Retinal pigment epithelial cell (primary cell): ENCODE measurements around the gene RGL1.

Source experiments
- DNase-seq: peaks from one replicate; pipeline ENCODE4 v3.0.0-alpha.2; 2010; ENCODE audit warnings: low read depth
- H3K4me3 ChIP-seq: 2 replicates; pipeline ENCODE4 v1.5.1; 2011; ENCODE audit warnings: mild to moderate bottlenecking, low read length, control low read depth, moderate library complexity
- CTCF ChIP-seq: conservative IDR thresholded peaks from 2 replicates; pipeline ENCODE4 v1.5.1; 2011; ENCODE audit warnings: low read depth, low read length, control low read depth, inconsistent platforms

RGL1 gene

GRCh38 chr1:183859831-183860230 is 54.9 kb downstream of the RGL1 start:
- DNase-seq: no peak
- H3K4me3 ChIP-seq: no peak overlapping the region
- TF ChIP-seq CTCF: no peak

DNA sequence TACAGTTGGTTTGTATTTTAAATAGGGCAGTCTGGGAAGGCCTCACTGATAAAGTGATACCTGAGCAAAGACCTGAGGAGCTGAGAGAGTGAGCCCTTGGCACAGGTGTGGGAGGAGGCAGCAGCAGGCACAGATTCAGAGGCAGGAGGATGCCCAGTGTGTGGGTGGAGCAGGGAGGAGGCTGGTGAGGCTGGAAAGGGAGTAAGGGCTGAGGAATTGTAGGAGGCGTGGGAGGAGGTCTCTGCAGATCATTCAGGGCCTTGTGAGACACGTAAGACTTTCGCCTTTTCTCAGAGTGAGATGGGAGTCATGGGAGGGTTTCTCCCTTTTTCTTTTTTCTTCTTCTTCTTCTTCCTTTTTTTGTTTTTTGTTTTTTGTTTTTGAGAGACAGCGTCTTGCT is 58.0 kb downstream of the RGL1 start:
- no peak for DNase-seq
- no peak for TF ChIP-seq CTCF
- H3K4me3 ChIP-seq: no peak overlapping the region

- TF ChIP-seq CTCF: no peak
Measured at GRCh38 chr1:183863852-183864251, 58.9 kb downstream of the RGL1 start.

GRCh38 chr1:183864611-183865010 is 59.7 kb downstream of the RGL1 start:
- no peak overlapping the region for H3K4me3 ChIP-seq
- TF ChIP-seq CTCF: no peak
- DNase-seq: no peak

More at GRCh38 chr1:183863852-183864251, 58.9 kb downstream of the RGL1 start:
- no peak overlapping the region for H3K4me3 ChIP-seq
- DNase-seq: no peak

DNA sequence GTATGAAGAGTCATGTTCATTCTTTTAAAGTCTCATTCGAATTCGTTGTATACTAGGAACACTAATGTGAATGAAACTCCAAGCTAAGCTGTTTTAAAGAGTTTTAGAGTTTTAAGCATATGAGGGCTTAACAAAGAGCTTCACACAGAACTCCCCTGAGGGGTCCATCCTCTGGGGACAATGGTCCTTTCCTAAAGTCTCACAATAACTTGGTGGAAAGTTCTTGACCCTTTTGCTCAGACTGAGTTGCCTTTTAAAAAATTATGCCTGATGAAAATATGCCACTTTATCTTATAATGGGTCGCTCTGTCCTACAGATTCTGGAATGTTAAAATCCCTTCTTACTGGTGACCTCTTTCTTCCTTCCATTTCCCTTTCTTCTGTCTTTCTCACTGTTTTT is 64.3 kb downstream of the RGL1 start:
- no peak for TF ChIP-seq CTCF
- DNase-seq: no peak
- H3K4me3 ChIP-seq: no peak overlapping the region

GRCh38 chr1:183869664-183870063 is 64.7 kb downstream of the RGL1 start:
- no peak overlapping the region for H3K4me3 ChIP-seq
- TF ChIP-seq CTCF: no peak
- no peak for DNase-seq

DNA sequence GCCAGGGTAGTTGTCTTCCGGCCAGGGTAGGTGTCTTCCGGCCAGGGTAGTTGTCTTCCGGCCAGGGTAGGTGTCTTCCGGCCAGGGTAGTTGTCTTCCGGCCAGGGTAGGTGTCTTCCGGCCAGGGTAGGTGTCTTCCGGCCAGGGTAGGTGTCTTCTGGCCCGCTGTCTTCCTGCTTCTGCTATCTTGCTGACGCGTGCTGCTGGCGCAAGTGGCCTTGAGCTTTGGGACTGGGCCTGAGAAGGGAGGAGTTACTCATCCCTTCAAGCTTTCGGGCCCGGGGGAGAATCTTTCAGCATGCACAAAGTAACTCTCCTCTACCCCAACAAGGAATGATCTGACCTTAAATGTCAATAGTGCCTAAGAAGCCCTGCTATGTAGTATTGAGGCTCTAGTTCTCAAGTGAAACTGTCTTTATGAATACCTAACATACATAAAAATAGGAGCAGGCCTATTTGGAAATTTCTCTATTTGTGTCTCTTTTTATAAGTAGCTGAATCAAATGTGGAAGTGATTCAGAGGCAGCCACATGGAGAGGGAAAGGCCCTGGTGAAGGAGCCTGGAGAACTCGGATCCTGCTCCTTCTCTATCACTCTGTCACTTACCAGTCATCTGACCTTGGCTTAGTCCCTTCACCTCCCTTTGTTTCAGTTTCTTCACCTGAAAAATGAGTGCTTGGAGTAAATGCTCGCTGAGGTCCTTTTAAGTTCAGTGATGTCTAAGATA is 65.6 kb downstream of the RGL1 start:
- H3K4me3 ChIP-seq: no peak overlapping the region
- no peak for TF ChIP-seq CTCF
- no peak for DNase-seq
